Activated T-cell treated with anti-CD3 and anti-CD28 coated beads for 1 hour (primary cell): ENCODE results near the gene F8.
"Not testable (repeated sequence)": the region's sequence is repeated elsewhere in the genome, so short reads cannot be mapped to it uniquely, and the experiment has no call there.

ENCODE experiments used
- DNase-seq: peaks from one replicate; pipeline ENCODE4 v3.0.0-alpha.2; 2020; ENCODE audit warnings: low read depth

The F8 gene

GRCh38 chrX:154986826-154987575, 35.5 kb downstream of the F8 start:
- DNase-seq, result no peak

- no peak for DNase-seq
Measured at GRCh38 chrX:154981116-154981411, 41.5 kb downstream of the F8 start.

- DNase-seq, result peak; percentile 60
Measured at GRCh38 chrX:154980330-154981115, 42.0 kb downstream of the F8 start.

- no peak for DNase-seq
Measured at GRCh38 chrX:154979629-154980028, 42.9 kb downstream of the F8 start.

- no peak for DNase-seq
Measured at GRCh38 chrX:154968353-154968752, 54.2 kb downstream of the F8 start.

GRCh38 chrX:154967603-154968002, 54.9 kb downstream of the F8 start:
- no peak for DNase-seq

GRCh38 chrX:154961947-154962346, 60.6 kb downstream of the F8 start:
- DNase-seq, result no peak

- not testable (repeated sequence) for DNase-seq
Measured at GRCh38 chrX:154955799-154956198, 66.7 kb downstream of the F8 start.

- DNase-seq, result not testable (repeated sequence)
Measured at GRCh38 chrX:154939265-154939664, 83.3 kb downstream of the F8 start.

GRCh38 chrX:154924771-154925170, 97.8 kb downstream of the F8 start:
- DNase-seq, result not testable (repeated sequence)

- no peak for DNase-seq
Measured at GRCh38 chrX:154918060-154918483, 104.5 kb downstream of the F8 start.

- DNase-seq, result no peak
Measured at GRCh38 chrX:154914052-154914451, 108.5 kb downstream of the F8 start.

GRCh38 chrX:154910528-154910927, 112.0 kb downstream of the F8 start:
- DNase-seq, result not testable (repeated sequence)

GRCh38 chrX:154910048-154910447, 112.5 kb downstream of the F8 start:
- DNase-seq, result not testable (repeated sequence)

GRCh38 chrX:154908821-154909220, 113.7 kb downstream of the F8 start:
- DNase-seq, result no peak

GRCh38 chrX:154902408-154902807, 120.1 kb downstream of the F8 start:
- DNase-seq, result no peak

- no peak for DNase-seq
Measured at GRCh38 chrX:154900323-154900722, 122.2 kb downstream of the F8 start.

GRCh38 chrX:154892296-154892695, 130.2 kb downstream of the F8 start:
- DNase-seq, result no peak

GRCh38 chrX:154890990-154891639, 131.4 kb downstream of the F8 start:
- no peak for DNase-seq

GRCh38 chrX:154886789-154887221, 135.7 kb downstream of the F8 start:
- not testable (repeated sequence) for DNase-seq

- DNase-seq, result peak; percentile 11
Measured at GRCh38 chrX:154886069-154886788, 136.3 kb downstream of the F8 start, which contains the start of gene F8A1. TSS of gene F8A1 (plus strand) at chrX:154886355. CDS start at chrX:154886375, 20 bp downstream.

- DNase-seq, result not testable (repeated sequence)
Measured at GRCh38 chrX:154885549-154885948, 137.0 kb downstream of the F8 start.
